SK-N-SH (cell line): ENCODE data around the gene SLC22A4. TPM values are rescaled to one million over a fixed set of nuclear protein-coding genes. Genes with fewer than 3 reads are reported as not detected.
A peak's percentile ranks its signal among the peaks of the same experiment; 100 is the strongest.

Source experiments
- CTCF ChIA-PET: fragments of 300-600, 350-600 bp; formaldehyde crosslinking; extraction: SDS; loops from one replicate; lab custom pipeline; 2021; lab: Yijun Ruan, JAX
- POLR2A ChIA-PET: fragments of 350-600 bp; sonication (Branson Sonifier 250); formaldehyde crosslinking; extraction: SDS; loops from one replicate; lab custom pipeline; 2020; ENCODE audit warnings: antibody characterized with exemption, inconsistent platforms; lab: Yijun Ruan, JAX
- DNase-seq: peaks from one replicate; pipeline ENCODE4 v3.0.0; 2012
- H2AFZ ChIP-seq: fragments of 200-600 bp; sonication (generic); 2 replicates; pipeline ENCODE4 v1.8.1; 2016; ENCODE audit warnings: antibody characterized with exemption, mild to moderate bottlenecking, low read depth
- H3F3A ChIP-seq: fragments of 200-600 bp; sonication (generic); replicated peaks from 2 replicates; pipeline ENCODE3; 2016; ENCODE audit warnings: antibody characterized with exemption, mild to moderate bottlenecking; ENCODE audit not compliant: insufficient read depth
- H3K27ac ChIP-seq, 2 experiments: fragments of 200-500 bp in 1 of 2; fragments of 200-600 bp in 1 of 2; sonication (Bioruptor generic) in 1 of 2; sonication (generic), shearing (Covaris generic) in 1 of 2; 2 replicates each; pipeline versions ENCODE4 v1.5.1 to v1.6.1; 2014 to 2016; ENCODE audit warnings: low read depth in 2 of 2, inconsistent platforms in 1 of 2, low read length in 1 of 2, mild to moderate bottlenecking in 1 of 2, mixed read lengths in 1 of 2
- H3K27me3 ChIP-seq: fragments of 200-600 bp; sonication (generic), shearing (Covaris generic); 2 replicates; pipeline ENCODE4 v1.6.1; 2016; ENCODE audit warnings: mixed run types; ENCODE audit not compliant: insufficient read depth
- H3K36me3 ChIP-seq, 2 experiments: fragments of 200-500 bp in 1 of 2; fragments of 200-600 bp in 1 of 2; sonication (Bioruptor generic) in 1 of 2; sonication (generic) in 1 of 2; replicated peaks in 1 of 2; 2 replicates each; pipeline versions ENCODE3 to v1.5.1; 2014 to 2016; ENCODE audit warnings: low read length in 1 of 2, mild to moderate bottlenecking in 1 of 2; ENCODE audit not compliant: insufficient read depth in 2 of 2, control insufficient read depth in 1 of 2
- H3K4me1 ChIP-seq, 2 experiments: fragments of 200-500 bp in 1 of 2; fragments of 200-600 bp in 1 of 2; sonication (Bioruptor generic) in 1 of 2; sonication (generic), shearing (Covaris generic) in 1 of 2; 2 replicates each; pipeline versions ENCODE4 v1.5.1 to v1.6.1; 2014 to 2016; ENCODE audit warnings: low read depth in 1 of 2, low read length in 1 of 2, mixed run types in 1 of 2; ENCODE audit not compliant: insufficient read depth in 2 of 2, control insufficient read depth in 1 of 2
- H3K4me2 ChIP-seq: fragments of 200-600 bp; sonication (generic), shearing (Covaris generic); 2 replicates; pipeline ENCODE4 v1.6.1; 2017; ENCODE audit warnings: mixed run types
- H3K4me3 ChIP-seq, 2 experiments: fragments of 200-500 bp in 1 of 2; fragments of 200-600 bp in 1 of 2; sonication (Bioruptor generic) in 1 of 2; sonication (generic), shearing (Covaris generic) in 1 of 2; 2 replicates each; pipeline versions ENCODE4 v1.5.1 to v1.8.1; 2014 to 2016; ENCODE audit warnings: low read depth in 2 of 2, inconsistent platforms in 1 of 2, low read length in 1 of 2, mild to moderate bottlenecking in 1 of 2, mixed read lengths in 1 of 2, moderate library complexity in 1 of 2
- H3K79me2 ChIP-seq: fragments of 200-600 bp; sonication (generic); 2 replicates; pipeline ENCODE4 v1.8.1; 2017; ENCODE audit warnings: mild to moderate bottlenecking; ENCODE audit not compliant: insufficient read depth
- H3K9ac ChIP-seq: fragments of 200-600 bp; sonication (generic); 2 replicates; pipeline ENCODE4 v1.6.1; 2017; ENCODE audit warnings: mixed run types
- H3K9me2 ChIP-seq: fragments of 200-600 bp; sonication (generic); 2 replicates; pipeline ENCODE4 v1.6.1; 2017; ENCODE audit warnings: mixed run types
- H3K9me3 ChIP-seq: fragments of 200-600 bp; sonication (generic); 2 replicates; pipeline ENCODE4 v1.6.1; 2017; ENCODE audit warnings: mixed run types, mild to moderate bottlenecking, moderate library complexity
- H4K20me1 ChIP-seq: fragments of 200-600 bp; sonication (generic); 2 replicates; pipeline ENCODE4 v1.6.1; 2017; ENCODE audit warnings: mild to moderate bottlenecking, mixed run types; ENCODE audit not compliant: insufficient read depth
- CHD2 ChIP-seq: fragments of 150-350 bp; IDR thresholded peaks from 2 replicates; pipeline ENCODE4 v1.6.1; 2018; ENCODE audit warnings: low read length; ENCODE audit not compliant: partially characterized antibody
- EP300 ChIP-seq, 2 experiments: IDR thresholded peaks; 2 replicates each; pipeline versions ENCODE4 v1.4.0 to v1.6.1; 2012; ENCODE audit warnings: borderline replicate concordance in 1 of 2, low read depth in 1 of 2, low read length in 1 of 2
- FOSL2 ChIP-seq: IDR thresholded peaks from 2 replicates; pipeline ENCODE4 v1.4.0; 2012; ENCODE audit warnings: low read depth, mild to moderate bottlenecking, moderate library complexity, borderline replicate concordance
- IRF3 ChIP-seq: fragments of 150-350 bp; IDR thresholded peaks from 2 replicates; pipeline ENCODE4 v1.6.1; 2016; ENCODE audit warnings: mild to moderate bottlenecking, low read depth, low read length
- JUND ChIP-seq: IDR thresholded peaks from 2 replicates; pipeline ENCODE4 v1.4.0; 2012
- MEF2A ChIP-seq: IDR thresholded peaks from 2 replicates; pipeline ENCODE4 v1.4.0; 2012; ENCODE audit warnings: low read depth, borderline replicate concordance
- NFIC ChIP-seq: IDR thresholded peaks from 2 replicates; pipeline ENCODE4 v1.4.0; 2012; ENCODE audit warnings: borderline replicate concordance
- NRF1 ChIP-seq: IDR thresholded peaks from 2 replicates; pipeline ENCODE4 v1.6.1; 2012; ENCODE audit warnings: low read depth, mild to moderate bottlenecking, low read length
- POLR2AphosphoS5 ChIP-seq: IDR thresholded peaks from 2 replicates; pipeline ENCODE4 v1.6.1; 2012; ENCODE audit warnings: low read depth, low read length
- RAD21 ChIP-seq: IDR thresholded peaks from 2 replicates; pipeline ENCODE4 v1.6.1; 2012; ENCODE audit warnings: mild to moderate bottlenecking, low read length
- REST ChIP-seq: IDR thresholded peaks from 2 replicates; pipeline ENCODE4 v1.6.1; 2012; ENCODE audit warnings: mild to moderate bottlenecking, low read depth, low read length, moderate library complexity
- RFX5 ChIP-seq: IDR thresholded peaks from 2 replicates; pipeline ENCODE4 v1.6.1; 2012; ENCODE audit warnings: mild to moderate bottlenecking, improper control_type of control experiment, low read length
- RXRA ChIP-seq: IDR thresholded peaks from 2 replicates; pipeline ENCODE4 v1.4.0; 2012; ENCODE audit warnings: low read depth, mild to moderate bottlenecking, borderline replicate concordance
- SIN3A ChIP-seq: IDR thresholded peaks from 2 replicates; pipeline ENCODE4 v1.6.1; 2012; ENCODE audit warnings: low read depth, mild to moderate bottlenecking, low read length, moderate library complexity, borderline replicate concordance
- YY1 ChIP-seq: IDR thresholded peaks from 2 replicates; pipeline ENCODE4 v1.4.0; 2012; ENCODE audit warnings: low read depth, mild to moderate bottlenecking
- WGBS: methylation state at CpG from one replicate; pipeline ENCODE4 v1.1.6; 2017; ENCODE audit warnings: low lambda C conversion rate; 5-methylcytosine and 5-hydroxymethylcytosine counted together
- polyA plus RNA-seq, 3 experiments: library from polyadenylated mRNA; depleted of rRNA; stranded (reverse); fragments of >200 nt; gene quantifications; 2 replicates each; pipeline ENCODE4 v1.2.3, GENCODE V29; 2012
- TF ChIP-seq, protein P1 (sequence below): IDR thresholded peaks from 2 replicates; pipeline ENCODE4; 2012

The SLC22A4 gene
- polyA plus RNA-seq, 1 of the 3 experiments (the other 2 are of a cell fraction) = 3.3 TPM

- no peak for DNase-seq
- TF ChIP-seq RAD21 (no peak), REST (no peak), RFX5 (no peak), MEF2A (no peak), RXRA (no peak), EP300 (IDR thresholded peaks at IDR 0.05; ENCODE audit: borderline replicate concordance in 1 of 2, low read depth in 1 of 2, low read length in 1 of 2) (no peak), NRF1 (no peak), FOSL2 (peak; percentile 7; the same call in 1 of the 2 replicates), POLR2AphosphoS5 (no peak), JUND (no peak), YY1 (no peak), NFIC (peak; percentile 64; the same call in 1 of the 2 replicates), CHD2 (no peak), SIN3A (no peak), IRF3 (no peak)
- TF ChIP-seq, protein P1, sequence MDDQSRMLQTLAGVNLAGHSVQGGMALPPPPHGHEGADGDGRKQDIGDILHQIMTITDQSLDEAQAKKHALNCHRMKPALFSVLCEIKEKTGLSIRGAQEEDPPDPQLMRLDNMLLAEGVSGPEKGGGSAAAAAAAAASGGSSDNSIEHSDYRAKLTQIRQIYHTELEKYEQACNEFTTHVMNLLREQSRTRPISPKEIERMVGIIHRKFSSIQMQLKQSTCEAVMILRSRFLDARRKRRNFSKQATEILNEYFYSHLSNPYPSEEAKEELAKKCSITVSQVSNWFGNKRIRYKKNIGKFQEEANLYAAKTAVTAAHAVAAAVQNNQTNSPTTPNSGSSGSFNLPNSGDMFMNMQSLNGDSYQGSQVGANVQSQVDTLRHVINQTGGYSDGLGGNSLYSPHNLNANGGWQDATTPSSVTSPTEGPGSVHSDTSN = peak; percentile 21; the same call in 1 of the 2 replicates
- TF ChIP-seq, all 33 proteins: peak for 3
- Histone ChIP-seq H3K4me3 (no peak overlapping the region), H3K79me2 (no peaks in the 10 kb centered on the region), H2AFZ (no peak overlapping the region), H3K9ac (no peak overlapping the region), H3K9me2 (no peaks in the 10 kb centered on the region), H3K4me2 (no peak overlapping the region), H3K27me3 (no peaks in the 10 kb centered on the region), H3K4me1 (peaks cover 0 to 5% of the 10 kb centered on the region in 2 experiments; a peak in 1 of 4 replicates), H4K20me1 (no peaks in the 10 kb centered on the region), H3F3A (peaks cover 16% of the 10 kb centered on the region), H3K36me3 (peaks cover 0 to 2% of the 10 kb centered on the region in 2 experiments), H3K9me3 (no peaks in the 10 kb centered on the region), H3K27ac (0 out of 4 replicates have a peak overlapping the region, but pooled peaks of 1 of the 2 experiments have one; percentile 8)
- ChIA-PET CTCF (no interaction called here), POLR2A (no interaction called here)
- 50% methylated on average over 1 of the region's 1 CpG for WGBS
These were observed 70.1 kb downstream of the SLC22A4 start for GRCh38 chr5:132364319-132364718.
